Prostate gland (tissue), 2 donors: ENCODE results near the gene GRID1.

Experiments used
- POLR2AphosphoS5 ChIP-seq: sonication (generic); formaldehyde crosslinking; IDR thresholded peaks from one replicate; pipeline ENCODE4 v1.6.1; 2017; ENCODE audit warnings: antibody characterized with exemption
- TF ChIP-seq, protein P1 (sequence below), 4 experiments: fragments of 200-600 bp in 2 of 4; fragments of 450-650 bp in 2 of 4; sonication (generic) in 2 of 4; IDR thresholded peaks; 1 replicate in 3 of 4; 2 replicates in 1 of 4; pipeline ENCODE4 v1.5.1; 2016 to 2019; ENCODE audit warnings: antibody characterized with exemption in 4 of 4, mild to moderate bottlenecking in 2 of 4, moderate library complexity in 2 of 4

DNA sequence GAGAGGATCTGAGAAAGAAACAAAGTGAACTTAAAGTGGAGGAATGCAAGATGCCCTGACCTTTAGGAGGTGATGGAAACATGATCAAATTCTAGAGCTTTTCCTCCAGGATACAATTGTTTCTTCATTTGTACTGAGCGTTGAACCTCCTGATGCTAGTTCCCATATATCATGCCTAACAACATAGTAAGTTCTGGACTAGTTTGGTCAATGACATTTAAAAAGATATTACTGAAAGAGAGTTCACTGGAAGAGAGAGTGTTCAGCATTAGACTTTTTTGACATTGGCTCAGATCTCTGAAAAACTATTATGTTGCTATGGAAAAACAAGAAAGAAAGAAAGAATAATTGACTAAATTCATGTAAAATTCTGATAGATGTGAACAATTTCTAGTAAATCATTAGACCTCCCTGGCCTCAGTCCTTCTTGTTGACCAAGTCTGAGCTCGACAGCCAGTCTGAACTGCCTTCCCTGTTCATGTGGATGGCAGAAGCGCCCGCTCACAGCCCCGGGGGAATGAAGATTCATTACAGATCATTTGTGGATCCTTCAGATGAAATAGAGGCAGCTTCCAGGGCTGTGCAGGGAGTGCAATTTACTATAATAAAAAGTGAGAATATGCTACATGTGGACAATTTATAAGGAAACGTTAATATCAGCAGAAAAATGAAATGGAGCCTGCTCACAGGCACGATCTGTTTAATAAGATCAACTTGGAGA lies 442.1 kb downstream of the GRID1 start:
- TF ChIP-seq, protein P1, sequence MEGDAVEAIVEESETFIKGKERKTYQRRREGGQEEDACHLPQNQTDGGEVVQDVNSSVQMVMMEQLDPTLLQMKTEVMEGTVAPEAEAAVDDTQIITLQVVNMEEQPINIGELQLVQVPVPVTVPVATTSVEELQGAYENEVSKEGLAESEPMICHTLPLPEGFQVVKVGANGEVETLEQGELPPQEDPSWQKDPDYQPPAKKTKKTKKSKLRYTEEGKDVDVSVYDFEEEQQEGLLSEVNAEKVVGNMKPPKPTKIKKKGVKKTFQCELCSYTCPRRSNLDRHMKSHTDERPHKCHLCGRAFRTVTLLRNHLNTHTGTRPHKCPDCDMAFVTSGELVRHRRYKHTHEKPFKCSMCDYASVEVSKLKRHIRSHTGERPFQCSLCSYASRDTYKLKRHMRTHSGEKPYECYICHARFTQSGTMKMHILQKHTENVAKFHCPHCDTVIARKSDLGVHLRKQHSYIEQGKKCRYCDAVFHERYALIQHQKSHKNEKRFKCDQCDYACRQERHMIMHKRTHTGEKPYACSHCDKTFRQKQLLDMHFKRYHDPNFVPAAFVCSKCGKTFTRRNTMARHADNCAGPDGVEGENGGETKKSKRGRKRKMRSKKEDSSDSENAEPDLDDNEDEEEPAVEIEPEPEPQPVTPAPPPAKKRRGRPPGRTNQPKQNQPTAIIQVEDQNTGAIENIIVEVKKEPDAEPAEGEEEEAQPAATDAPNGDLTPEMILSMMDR (IDR thresholded peaks at IDR 0.05), result no peak
- TF ChIP-seq POLR2AphosphoS5, result no peak
